GM12878 (cell line): ENCODE measurements around the gene EPDR1. TPM values are rescaled to one million over a fixed set of nuclear protein-coding genes. Genes with fewer than 3 reads are reported as not detected.

ENCODE experiments used
- ATAC-seq: fragments of 200-7000 bp; cut with Tn5 transposase; 3 replicates; pipeline ENCODE4 v1.9.1; 2020; ENCODE audit warnings: mild to moderate bottlenecking, moderate library complexity
- BruUV-seq: library from RNA; stranded (reverse); fragments of 400-500 nt; replicated peaks from 2 replicates; lab custom pipeline; 2021; lab: Mats Ljungman, UMichigan
- CTCF ChIA-PET: fragments of 300-600 bp; sonication (Branson Sonifier 250); formaldehyde crosslinking; extraction: SDS; loops from one replicate; lab custom pipeline; 2021; ENCODE audit warnings: inconsistent platforms; lab: Yijun Ruan, JAX
- POLR2A ChIA-PET: fragments of 350-600 bp; formaldehyde crosslinking; extraction: SDS; loops from one replicate; lab custom pipeline; 2021; ENCODE audit warnings: inconsistent platforms; lab: Charles Lee
- RAD21 ChIA-PET: fragments of 300-600 bp; sonication (Branson Sonifier 250); formaldehyde crosslinking; loops from one replicate; lab custom pipeline; 2023; ENCODE audit warnings: antibody characterized with exemption; ENCODE audit not compliant: unreplicated experiment; lab: Charles Lee
- SMC1A ChIA-PET: fragments of 300-600 bp; sonication (Branson Sonifier 250); formaldehyde crosslinking; loops from one replicate; lab custom pipeline; 2023; ENCODE audit not compliant: unreplicated experiment, uncharacterized antibody; lab: Charles Lee
- DNase-seq: peaks from one replicate; pipeline ENCODE4 v3.0.0-alpha.2; 2011; ENCODE audit warnings: low read depth, low spot score
- FAIRE-seq: peaks from 3 replicates; lab custom pipeline; 2011; peaks lifted over from hg19 to GRCh38; lab: Jason Lieb, UNC
- H2AFZ ChIP-seq: 2 replicates; pipeline ENCODE4 v1.6.0; 2011; ENCODE audit warnings: low read depth, low read length, control low read depth; ENCODE audit not compliant: control insufficient read depth
- H3K27ac ChIP-seq: 2 replicates; pipeline ENCODE4 v1.5.1; 2011; ENCODE audit warnings: control low read depth; ENCODE audit not compliant: control insufficient read depth, insufficient read depth
- H3K27me3 ChIP-seq, 2 experiments: replicated peaks in 1 of 2; 2 replicates each; pipeline versions ENCODE4 v1.6.0 to v1.6.1; 2011; ENCODE audit warnings: low read length in 1 of 2; ENCODE audit not compliant: control insufficient read depth in 2 of 2, insufficient read depth in 2 of 2
- H3K36me3 ChIP-seq, 2 experiments: 2 replicates each; pipeline ENCODE4 v1.5.1; 2011; ENCODE audit warnings: low read length in 1 of 2; ENCODE audit not compliant: control insufficient read depth in 2 of 2, insufficient read depth in 2 of 2
- H3K4me1 ChIP-seq: 2 replicates; pipeline ENCODE4 v1.6.1; 2011; ENCODE audit warnings: mild to moderate bottlenecking, low read length, moderate library complexity, mixed read lengths; ENCODE audit not compliant: control insufficient read depth, insufficient read depth
- H3K4me2 ChIP-seq: 2 replicates; pipeline ENCODE4 v1.6.0; 2011; ENCODE audit warnings: control low read depth; ENCODE audit not compliant: control insufficient read depth, insufficient read depth
- H3K4me3 ChIP-seq: fragments of 200-600 bp; sonication (generic); 2 replicates; pipeline ENCODE4 v1.5.1; 2016
- H3K79me2 ChIP-seq: 2 replicates; pipeline ENCODE4 v1.6.0; 2011; ENCODE audit warnings: low read length; ENCODE audit not compliant: control insufficient read depth, insufficient read depth
- H3K9ac ChIP-seq: 2 replicates; pipeline ENCODE4 v1.8.0; 2011; ENCODE audit warnings: low read length, control low read depth, mixed read lengths; ENCODE audit not compliant: control insufficient read depth, insufficient read depth
- H3K9me3 ChIP-seq: replicated peaks from 3 replicates; pipeline ENCODE4 v1.5.1; 2011; ENCODE audit warnings: mild to moderate bottlenecking, low read length; ENCODE audit not compliant: control insufficient read depth, insufficient read depth
- H4K20me1 ChIP-seq: 2 replicates; pipeline ENCODE4 v1.6.0; 2011; ENCODE audit not compliant: control insufficient read depth, insufficient read depth
- BCL11A ChIP-seq: IDR thresholded peaks from 2 replicates; pipeline ENCODE4 v1.6.1; 2011; ENCODE audit warnings: low read depth, low read length
- CBX5 ChIP-seq: sonication (generic); IDR thresholded peaks from 2 replicates; pipeline ENCODE4 v1.6.1; 2016; ENCODE audit warnings: low read depth, moderate library complexity, mild to moderate bottlenecking, inconsistent platforms
- CHD1 ChIP-seq: IDR thresholded peaks from 2 replicates; pipeline ENCODE4 v1.6.1; 2012; ENCODE audit warnings: low read depth, low read length, improper control_type of control experiment
- CREB1 ChIP-seq: IDR thresholded peaks from 2 replicates; pipeline ENCODE4 v1.6.1; 2012; ENCODE audit warnings: low read depth, mild to moderate bottlenecking, inconsistent platforms
- KLF5 ChIP-seq: fragments of 450-650 bp; IDR thresholded peaks from 2 replicates; pipeline ENCODE4 v1.6.1; 2014; ENCODE audit warnings: mild to moderate bottlenecking; ENCODE audit not compliant: partially characterized antibody
- PAX8 ChIP-seq: fragments of 450-650 bp; IDR thresholded peaks from 2 replicates; pipeline ENCODE4 v1.6.1; 2017; ENCODE audit warnings: mild to moderate bottlenecking, moderate library complexity
- POLR2A ChIP-seq: IDR thresholded peaks from 2 replicates; pipeline ENCODE4 v1.6.1; 2011; ENCODE audit warnings: low read depth, mild to moderate bottlenecking, low read length
- RCOR1 ChIP-seq: conservative IDR thresholded peaks from 2 replicates; pipeline ENCODE4 v1.6.1; 2012; ENCODE audit warnings: low read depth, low read length, improper control_type of control experiment
- TARDBP ChIP-seq: IDR thresholded peaks from 2 replicates; pipeline ENCODE4 v1.6.1; 2016; ENCODE audit warnings: borderline replicate concordance
- ZNF24 ChIP-seq: fragments of 450-650 bp; IDR thresholded peaks from 2 replicates; pipeline ENCODE4 v1.6.1; 2017; ENCODE audit warnings: antibody characterized with exemption, mild to moderate bottlenecking
- ZNF622 ChIP-seq: fragments of 450-650 bp; IDR thresholded peaks from 2 replicates; pipeline ENCODE4 v1.6.1; 2017; ENCODE audit warnings: mild to moderate bottlenecking, inconsistent platforms
- WGBS: methylation state at CpG from one replicate; pipeline ENCODE4 v1.1.6; 2016; ENCODE audit warnings: low lambda C conversion rate; ENCODE audit not compliant: insufficient replicate concordance, insufficient coverage; ENCODE audit errors: missing lambda C conversion rate; 5-methylcytosine and 5-hydroxymethylcytosine counted together
- in situ Hi-C: fragments of 300-500 bp; cut with MboI; formaldehyde crosslinking; loops from 9 replicates; pipeline ENCODE4 v1.14.3; 2018; ENCODE audit warnings: mixed read lengths
- intact Hi-C: fragments of 100-400 bp; cut with micrococcal nuclease; formaldehyde crosslinking; loops from one replicate; pipeline ENCODE4 v1.14.2; 2022; ENCODE audit not compliant: unreplicated experiment
- polyA plus RNA-seq, 11 experiments: library from polyadenylated mRNA; depleted of rRNA in 4 of 11; unstranded in 6 of 11; stranded (reverse) in 5 of 11; fragments of >200 nt; fragmentation: Nextera tagmentation in 4 of 11; fragmentation: Illumina TruSeq in 1 of 11; extraction: Ambion mirVana in 4 of 11; extraction: Trizol in 1 of 11; gene quantifications; 1 replicate in 1 of 11; 2 replicates in 10 of 11; pipeline versions ENCODE4 v1.2.1 to v1.2.3, GENCODE V29; 2011 to 2016; ENCODE audit warnings: inconsistent platforms in 2 of 11, missing spikeins in 2 of 11, low read depth in 1 of 11
- total RNA-seq, 4 experiments: library from RNA; depleted of rRNA in 3 of 4; stranded (reverse); fragments of >200 nt in 3 of 4; fragmentation: Illumina TruSeq in 1 of 4; extraction: Trizol in 1 of 4; gene quantifications; 2 replicates each; pipeline versions ENCODE4 v1.2.1 to v1.2.3, GENCODE V29; 2013 to 2021
- TF ChIP-seq, protein P1 (sequence below): fragments of 450-650 bp; IDR thresholded peaks from 2 replicates; pipeline ENCODE4 v1.6.1; 2017; ENCODE audit warnings: mild to moderate bottlenecking, low read depth, inconsistent platforms; ENCODE audit not compliant: poor library complexity, severe bottlenecking

EPDR1 gene
- total and polyA plus RNA-seq, 10 of the 15 experiments (the other 5 are each of a cell fraction or from before 2014, with no cell fraction given): 1.2 to 18.8 (median 4.7) TPM

DNA sequence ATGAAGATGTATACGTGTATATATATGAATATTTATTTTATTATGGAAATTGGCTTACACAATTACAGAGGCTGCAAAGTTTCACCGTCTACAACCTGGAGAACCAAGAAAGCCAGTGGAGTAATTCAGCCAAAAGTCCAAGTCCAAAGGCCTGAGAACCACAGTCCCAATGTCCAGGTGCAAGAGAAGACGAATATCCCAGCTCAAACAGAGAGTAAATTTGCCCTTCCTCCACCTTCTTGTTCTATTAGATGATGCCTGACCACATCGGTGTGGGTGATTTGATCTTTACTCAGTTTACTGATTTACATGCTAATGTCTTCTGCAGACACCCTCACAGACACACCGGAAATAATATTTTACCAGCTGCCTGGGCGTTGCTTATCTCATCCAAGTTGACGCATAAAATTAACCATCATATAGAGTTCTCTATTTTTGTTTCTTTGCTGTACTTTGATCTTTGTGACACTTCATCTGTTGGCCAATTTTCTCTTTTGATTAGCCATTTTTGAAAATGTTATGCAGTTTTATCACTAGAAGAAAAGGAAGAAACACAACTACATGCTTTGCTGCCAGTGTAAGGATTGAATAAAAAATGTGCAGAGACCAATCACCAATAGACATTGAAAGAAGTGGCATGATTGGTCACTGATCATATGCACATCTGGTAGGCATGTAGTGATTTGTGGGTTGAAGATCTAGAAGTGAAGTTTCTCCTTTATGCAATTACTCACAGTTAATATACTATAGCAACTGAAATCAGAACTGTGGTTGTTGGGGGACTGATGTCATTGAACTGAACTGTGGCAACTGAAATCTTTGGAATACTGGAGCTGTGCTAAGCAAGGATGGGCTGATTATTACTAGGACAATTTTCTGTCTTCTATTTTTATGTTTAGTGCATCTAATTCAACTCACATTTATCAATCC is 68.5 kb downstream of the EPDR1 start:
- BruUV-seq: no TSS peak
- ChIA-PET SMC1A (interaction anchor here (0.9 to 1.9 kb wide), 3 partner anchors 10 to 89 kb away, joined by 3 to 10 read pairs (median 4); no protein-coding TSS in a partner anchor), CTCF (interaction anchor here (1.0 to 2.7 kb wide), 3 partner anchors 15 to 385 kb away, joined by 3 to 16 read pairs (median 4); partner anchors contain the start of gene SFRP4), RAD21 (interaction anchor here (0.8 to 1.7 kb wide), 2 partner anchors 72 to 81 kb away, joined by 3 read pairs; partner anchors contain the start of gene SFRP4), POLR2A (no interaction called here)
- H4K20me1 ChIP-seq: no peaks in the 10 kb centered on the region
- no peak overlapping the region for H3K4me2 ChIP-seq
- intact Hi-C loops: no loop called here
- FAIRE-seq (no peak), DNase-seq (no peak), ATAC-seq (no peak)
- H3K4me3 ChIP-seq: no peak overlapping the region
- H3K36me3 ChIP-seq: no peaks in the 10 kb centered on the region
- H3K9ac ChIP-seq: no peak overlapping the region
- no peak overlapping the region for H3K27ac ChIP-seq
- WGBS: 64% methylated on average over 7 of the region's 7 CpGs
- peaks cover 7% of the 10 kb centered on the region; the same call in 1 of the 2 replicates for H3K4me1 ChIP-seq
- no peak overlapping the region for H2AFZ ChIP-seq
- no peaks in the 10 kb centered on the region for H3K9me3 ChIP-seq
- in situ Hi-C loops: no loop called here
- H3K27me3 ChIP-seq: no peaks in the 10 kb centered on the region
- no peak for TF ChIP-seq BCL11A
- no peak for TF ChIP-seq RCOR1
- TF ChIP-seq ZNF24: no peak
- TF ChIP-seq PAX8: no peak
- TF ChIP-seq CHD1: no peak
- no peak for TF ChIP-seq KLF5
- TF ChIP-seq CREB1: no peak
- no peak for TF ChIP-seq ZNF622
- TF ChIP-seq, protein P1, sequence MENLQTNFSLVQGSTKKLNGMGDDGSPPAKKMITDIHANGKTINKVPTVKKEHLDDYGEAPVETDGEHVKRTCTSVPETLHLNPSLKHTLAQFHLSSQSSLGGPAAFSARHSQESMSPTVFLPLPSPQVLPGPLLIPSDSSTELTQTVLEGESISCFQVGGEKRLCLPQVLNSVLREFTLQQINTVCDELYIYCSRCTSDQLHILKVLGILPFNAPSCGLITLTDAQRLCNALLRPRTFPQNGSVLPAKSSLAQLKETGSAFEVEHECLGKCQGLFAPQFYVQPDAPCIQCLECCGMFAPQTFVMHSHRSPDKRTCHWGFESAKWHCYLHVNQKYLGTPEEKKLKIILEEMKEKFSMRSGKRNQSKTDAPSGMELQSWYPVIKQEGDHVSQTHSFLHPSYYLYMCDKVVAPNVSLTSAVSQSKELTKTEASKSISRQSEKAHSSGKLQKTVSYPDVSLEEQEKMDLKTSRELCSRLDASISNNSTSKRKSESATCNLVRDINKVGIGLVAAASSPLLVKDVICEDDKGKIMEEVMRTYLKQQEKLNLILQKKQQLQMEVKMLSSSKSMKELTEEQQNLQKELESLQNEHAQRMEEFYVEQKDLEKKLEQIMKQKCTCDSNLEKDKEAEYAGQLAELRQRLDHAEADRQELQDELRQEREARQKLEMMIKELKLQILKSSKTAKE: no peak
- TF ChIP-seq CBX5: no peak
- no peak for TF ChIP-seq TARDBP
- TF ChIP-seq POLR2A: no peak
- no peaks in the 10 kb centered on the region for H3K79me2 ChIP-seq
